HEK293T (cell line): ENCODE results near the gene SNAP25.
A peak's percentile ranks its signal among the peaks of the same experiment; 100 is the strongest.

Experiments used
- CTCF ChIA-PET: fragments of 350-600 bp; formaldehyde crosslinking; extraction: SDS; loops from one replicate; lab custom pipeline; 2021; ENCODE audit warnings: antibody characterized with exemption, inconsistent platforms; lab: Yijun Ruan, JAX
- POLR2A ChIA-PET: fragments of 350-600 bp; formaldehyde crosslinking; extraction: SDS; loops from one replicate; lab custom pipeline; 2020; ENCODE audit warnings: antibody characterized with exemption, inconsistent platforms; lab: Yijun Ruan, JAX
- DNase-seq: peaks from one replicate; pipeline ENCODE4 v3.0.0; 2012; ENCODE audit warnings: mixed read lengths; ENCODE audit errors: extremely low spot score
- ARNT ChIP-seq: fragments of 450-650 bp; IDR thresholded peaks from 2 replicates; pipeline ENCODE4 v1.6.1; 2017; ENCODE audit warnings: mild to moderate bottlenecking
- BHLHE40 ChIP-seq: fragments of 450-650 bp; IDR thresholded peaks from 2 replicates; pipeline ENCODE4 v1.6.1; 2016; ENCODE audit warnings: mild to moderate bottlenecking, moderate library complexity, borderline replicate concordance
- CTBP1 ChIP-seq: fragments of 450-650 bp; IDR thresholded peaks from 2 replicates; pipeline ENCODE4 v1.6.1; 2016; ENCODE audit warnings: borderline replicate concordance
- ELF4 ChIP-seq: fragments of 450-650 bp; IDR thresholded peaks from 2 replicates; pipeline ENCODE4 v1.6.1; 2017; ENCODE audit warnings: antibody characterized with exemption
- FOXA1 ChIP-seq: fragments of 450-650 bp; IDR thresholded peaks from 2 replicates; pipeline ENCODE4 v1.6.1; 2016; ENCODE audit warnings: mild to moderate bottlenecking
- FOXK2 ChIP-seq: fragments of 450-650 bp; IDR thresholded peaks from 2 replicates; pipeline ENCODE4 v1.6.1; 2016; ENCODE audit warnings: mild to moderate bottlenecking
- FOXM1 ChIP-seq: fragments of 450-650 bp; IDR thresholded peaks from 2 replicates; pipeline ENCODE4 v1.6.1; 2017; ENCODE audit warnings: mild to moderate bottlenecking, borderline replicate concordance
- HDGF ChIP-seq: fragments of 450-650 bp; IDR thresholded peaks from 2 replicates; pipeline ENCODE4 v1.6.1; 2017; ENCODE audit warnings: antibody characterized with exemption, borderline replicate concordance
- L3MBTL2 ChIP-seq: fragments of 450-650 bp; conservative IDR thresholded peaks from 2 replicates; pipeline ENCODE4 v1.6.1; 2016; ENCODE audit warnings: mild to moderate bottlenecking
- LEF1 ChIP-seq: fragments of 450-650 bp; IDR thresholded peaks from 2 replicates; pipeline ENCODE4 v1.6.1; 2017; ENCODE audit warnings: mild to moderate bottlenecking, borderline replicate concordance
- NFRKB ChIP-seq: fragments of 450-650 bp; IDR thresholded peaks from 2 replicates; pipeline ENCODE4 v1.6.1; 2016; ENCODE audit warnings: mild to moderate bottlenecking, moderate library complexity
- PKNOX1 ChIP-seq: fragments of 450-650 bp; IDR thresholded peaks from 2 replicates; pipeline ENCODE4 v1.6.1; 2016
- SP1 ChIP-seq: fragments of 450-650 bp; IDR thresholded peaks from 2 replicates; pipeline ENCODE4 v1.6.1; 2017
- SUZ12 ChIP-seq: fragments of 450-650 bp; IDR thresholded peaks from 2 replicates; pipeline ENCODE4 v1.6.1; 2016; ENCODE audit warnings: mild to moderate bottlenecking
- TARDBP ChIP-seq: fragments of 450-650 bp; IDR thresholded peaks from 2 replicates; pipeline ENCODE4 v1.6.1; 2016
- ZNF384 ChIP-seq: fragments of 450-650 bp; IDR thresholded peaks from 2 replicates; pipeline ENCODE4 v1.6.1; 2016

SNAP25 gene

GRCh38 chr20:10219993-10220750, 1.5 kb downstream of the SNAP25 start:
- DNase-seq = no peak
- no peak for TF ChIP-seq ELF4
- no peak for TF ChIP-seq FOXM1
- no peak for TF ChIP-seq FOXA1
- TF ChIP-seq PKNOX1 = no peak
- TF ChIP-seq CTBP1 = no peak
- TF ChIP-seq FOXK2 = no peak
- no peak for TF ChIP-seq HDGF
- no peak for TF ChIP-seq SUZ12
- no peak for TF ChIP-seq ZNF384
- TF ChIP-seq TARDBP = no peak
- no peak for TF ChIP-seq BHLHE40
- no peak for TF ChIP-seq ARNT
- no peak for TF ChIP-seq NFRKB
- TF ChIP-seq SP1 = no peak
- TF ChIP-seq L3MBTL2 = no peak
- POLR2A ChIA-PET = no interaction called here
- CTCF ChIA-PET = no interaction called here

- ChIA-PET CTCF (no interaction called here), POLR2A (no interaction called here)
- TF ChIP-seq L3MBTL2 = no peak
- no peak for TF ChIP-seq FOXM1
- TF ChIP-seq LEF1 = no peak
- no peak for TF ChIP-seq ZNF384
- no peak for TF ChIP-seq FOXK2
- TF ChIP-seq TARDBP = no peak
- no peak for TF ChIP-seq SP1
- no peak for TF ChIP-seq NFRKB
- no peak for TF ChIP-seq FOXA1
- no peak for TF ChIP-seq CTBP1
- TF ChIP-seq ARNT = no peak
- no peak for TF ChIP-seq ELF4
- TF ChIP-seq SUZ12 = no peak
- no peak for TF ChIP-seq PKNOX1
- TF ChIP-seq BHLHE40 = no peak
- no peak for TF ChIP-seq HDGF
- no peak for DNase-seq
Observed at GRCh38 chr20:10221021-10221420, 2.4 kb downstream of the SNAP25 start.

- no peak for TF ChIP-seq FOXA1
- TF ChIP-seq HDGF = no peak
- no peak for TF ChIP-seq FOXM1
- no peak for TF ChIP-seq PKNOX1
- no peak for TF ChIP-seq ZNF384
- TF ChIP-seq LEF1 = no peak
- no peak for TF ChIP-seq ARNT
- no peak for TF ChIP-seq FOXK2
- no peak for TF ChIP-seq CTBP1
- TF ChIP-seq TARDBP = no peak
- no peak for TF ChIP-seq BHLHE40
- TF ChIP-seq ELF4 = no peak
- no peak for TF ChIP-seq SUZ12
- no peak for TF ChIP-seq SP1
- TF ChIP-seq L3MBTL2 = no peak
- no peak for TF ChIP-seq NFRKB
- CTCF ChIA-PET = interaction anchor here (0.6 to 1.1 kb wide), 3 partner anchors 14 to 244 kb away, joined by 3 to 4 read pairs (median 3); no protein-coding TSS in a partner anchor
- DNase-seq = peak; percentile 22
- POLR2A ChIA-PET = no interaction called here
Observed at GRCh38 chr20:10225439-10226060, 6.9 kb downstream of the SNAP25 start.

DNA sequence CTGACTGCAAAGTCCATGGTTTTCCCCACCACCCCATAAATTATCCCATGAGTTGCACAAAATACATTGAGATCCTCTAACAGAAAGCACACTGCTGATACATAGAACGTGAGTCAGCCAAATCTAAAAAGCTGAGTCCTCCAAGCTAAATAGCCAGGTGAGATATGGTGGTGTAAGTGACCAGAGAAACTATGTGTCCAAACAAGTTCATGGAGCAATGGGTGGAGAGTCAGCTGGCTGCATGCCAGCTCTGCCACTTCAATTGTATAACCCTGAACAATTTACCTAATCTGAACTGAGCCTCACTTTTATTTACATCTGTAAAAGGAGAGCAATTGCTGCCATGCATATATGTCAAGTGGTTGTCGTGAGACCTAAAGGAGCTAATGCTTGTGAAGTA, 9.7 kb downstream of the SNAP25 start:
- no peak for DNase-seq
- no peak for TF ChIP-seq L3MBTL2
- no peak for TF ChIP-seq HDGF
- TF ChIP-seq FOXM1 = no peak
- no peak for TF ChIP-seq CTBP1
- TF ChIP-seq NFRKB = no peak
- no peak for TF ChIP-seq ZNF384
- POLR2A ChIA-PET = no interaction called here
- CTCF ChIA-PET = no interaction called here

DNA sequence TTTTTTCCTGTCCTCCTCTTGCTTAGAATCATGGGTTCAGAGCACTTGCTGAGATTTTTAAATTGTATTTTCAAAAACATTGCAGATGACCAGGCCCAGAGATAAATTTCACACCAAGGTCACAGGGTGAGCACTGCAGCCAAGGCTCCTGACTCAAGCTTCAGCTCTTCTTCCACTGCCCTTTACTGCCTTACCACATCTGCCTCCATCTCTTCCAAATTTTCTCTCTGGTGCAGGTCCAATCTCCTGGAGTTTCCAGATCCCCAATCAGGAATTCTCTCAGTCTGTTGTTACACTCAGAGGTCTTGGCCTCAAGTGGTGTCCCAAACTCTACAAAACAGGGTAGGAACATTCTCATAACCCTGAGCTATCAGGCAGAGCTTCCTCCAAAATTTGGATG, 12.7 kb downstream of the SNAP25 start:
- no peak for DNase-seq
- ChIA-PET CTCF (interaction anchor here (1.0 kb wide), 1 partner anchor 123 kb away, joined by 5 read pairs; no protein-coding TSS in a partner anchor), POLR2A (no interaction called here)
- TF ChIP-seq HDGF = no peak
- no peak for TF ChIP-seq LEF1
- TF ChIP-seq FOXK2 = no peak
- no peak for TF ChIP-seq NFRKB
- TF ChIP-seq ELF4 = no peak
- no peak for TF ChIP-seq PKNOX1
- TF ChIP-seq TARDBP = no peak
- no peak for TF ChIP-seq ZNF384
- TF ChIP-seq FOXA1 = no peak
- TF ChIP-seq CTBP1 = no peak
- TF ChIP-seq BHLHE40 = no peak
- no peak for TF ChIP-seq ARNT
- TF ChIP-seq FOXM1 = no peak
- no peak for TF ChIP-seq SUZ12
- TF ChIP-seq L3MBTL2 = no peak
- TF ChIP-seq SP1 = no peak
